H9 (cell line): ENCODE data around the gene ING5. TPM values are rescaled to one million over a fixed set of nuclear protein-coding genes. Genes with fewer than 3 reads are reported as not detected.
A peak's percentile ranks its signal among the peaks of the same experiment; 100 is the strongest.

Experiments
- DNase-seq: peaks from one replicate; pipeline ENCODE4 v3.0.0-alpha.2; 2017
- H2AFZ ChIP-seq: one replicate; pipeline ENCODE4 v1.6.1; 2013; ENCODE audit warnings: mild to moderate bottlenecking, low read length, control low read depth, moderate library complexity
- H2AK5ac ChIP-seq: 2 replicates; pipeline ENCODE4 v1.6.1; 2013; ENCODE audit warnings: low read length, control low read depth, mixed read lengths; ENCODE audit not compliant: insufficient read length
- H2BK120ac ChIP-seq: one replicate; pipeline ENCODE4 v1.6.1; 2013; ENCODE audit warnings: low read depth, mild to moderate bottlenecking, low read length, control low read depth, inconsistent platforms; ENCODE audit not compliant: poor library complexity, severe bottlenecking
- H2BK12ac ChIP-seq: 2 replicates; pipeline ENCODE4 v1.6.1; 2013; ENCODE audit warnings: low read length, control low read depth, mixed read lengths, low read depth; ENCODE audit not compliant: insufficient read length
- H2BK15ac ChIP-seq: 2 replicates; pipeline ENCODE4 v1.6.1; 2013; ENCODE audit warnings: low read depth, low read length, control low read depth
- H2BK20ac ChIP-seq: one replicate; pipeline ENCODE4 v1.6.1; 2013; ENCODE audit warnings: low read depth, mild to moderate bottlenecking, low read length, control low read depth, inconsistent platforms; ENCODE audit not compliant: poor library complexity, severe bottlenecking
- H2BK5ac ChIP-seq: 2 replicates; pipeline ENCODE4 v1.6.1; 2013; ENCODE audit warnings: low read length, control low read depth, mixed read lengths; ENCODE audit not compliant: insufficient read length
- H3K14ac ChIP-seq: 2 replicates; pipeline ENCODE4 v1.6.1; 2013; ENCODE audit warnings: low read length, control low read depth; ENCODE audit not compliant: insufficient read depth
- H3K18ac ChIP-seq: 2 replicates; pipeline ENCODE4 v1.6.1; 2013; ENCODE audit warnings: low read depth, mild to moderate bottlenecking, mixed read lengths, low read length, control low read depth; ENCODE audit not compliant: insufficient read length
- H3K23ac ChIP-seq: 2 replicates; pipeline ENCODE4 v1.6.1; 2013; ENCODE audit warnings: low read length, control low read depth, mixed read lengths, low read depth; ENCODE audit not compliant: insufficient read length
- H3K23me2 ChIP-seq: 2 replicates; pipeline ENCODE4 v1.6.1; 2013; ENCODE audit warnings: low read depth, mild to moderate bottlenecking, mixed read lengths, low read length, control low read depth; ENCODE audit not compliant: insufficient read length, poor library complexity, severe bottlenecking
- H3K27ac ChIP-seq: 2 replicates; pipeline ENCODE4 v1.5.1; 2013; ENCODE audit warnings: low read length, control low read depth, mixed read lengths, low read depth; ENCODE audit not compliant: insufficient read length
- H3K27me3 ChIP-seq: 2 replicates; pipeline ENCODE4 v1.6.1; 2013; ENCODE audit warnings: low read length, control low read depth, inconsistent platforms; ENCODE audit not compliant: insufficient read depth
- H3K4ac ChIP-seq: 2 replicates; pipeline ENCODE4 v1.6.1; 2013; ENCODE audit warnings: low read depth, mild to moderate bottlenecking, control low read depth, inconsistent platforms, low read length, moderate library complexity
- H3K4me1 ChIP-seq: 2 replicates; pipeline ENCODE4 v1.6.1; 2013; ENCODE audit warnings: low read length, control low read depth, inconsistent platforms; ENCODE audit not compliant: insufficient read depth
- H3K4me2 ChIP-seq: 2 replicates; pipeline ENCODE4 v1.6.1; 2013; ENCODE audit warnings: low read length, control low read depth, mixed read lengths; ENCODE audit not compliant: insufficient read length, insufficient read depth
- H3K56ac ChIP-seq: 2 replicates; pipeline ENCODE4 v1.6.1; 2013; ENCODE audit warnings: low read depth, mild to moderate bottlenecking, mixed read lengths, low read length, control low read depth; ENCODE audit not compliant: insufficient read length
- H3K79me1 ChIP-seq: 2 replicates; pipeline ENCODE4 v1.6.1; 2013; ENCODE audit warnings: low read depth, mild to moderate bottlenecking, moderate library complexity, low read length, control low read depth, inconsistent platforms; ENCODE audit not compliant: insufficient read depth, poor library complexity, severe bottlenecking
- H3K79me2 ChIP-seq: 2 replicates; pipeline ENCODE4 v1.6.1; 2013; ENCODE audit warnings: low read length, control low read depth, inconsistent platforms; ENCODE audit not compliant: insufficient read depth
- H3K9ac ChIP-seq: 2 replicates; pipeline ENCODE4 v1.6.1; 2013; ENCODE audit warnings: low read length, control low read depth, mixed read lengths; ENCODE audit not compliant: insufficient read length; ENCODE audit errors: extremely low read depth
- H3K9me3 ChIP-seq: one replicate; pipeline ENCODE4 v1.6.1; 2013; ENCODE audit warnings: low read depth, low read length, inconsistent platforms; ENCODE audit not compliant: control insufficient read depth
- H3T11ph ChIP-seq: one replicate; pipeline ENCODE4 v1.6.1; 2013; ENCODE audit warnings: mild to moderate bottlenecking, low read length, control low read depth, inconsistent platforms
- H4K20me1 ChIP-seq: one replicate; pipeline ENCODE4 v1.6.1; 2013; ENCODE audit not compliant: control insufficient read depth, insufficient read length, insufficient read depth
- H4K5ac ChIP-seq: 2 replicates; pipeline ENCODE4 v1.6.1; 2013; ENCODE audit warnings: low read depth, mild to moderate bottlenecking, mixed read lengths, low read length, control low read depth; ENCODE audit not compliant: insufficient read length
- H4K8ac ChIP-seq: replicated peaks from 2 replicates; pipeline ENCODE4 v1.6.1; 2013; ENCODE audit warnings: low read length, control low read depth, mixed read lengths, low read depth; ENCODE audit not compliant: insufficient read length
- H4K91ac ChIP-seq: 2 replicates; pipeline ENCODE4 v1.6.1; 2013; ENCODE audit warnings: low read depth, mild to moderate bottlenecking, moderate library complexity, mixed read lengths, low read length, control low read depth; ENCODE audit not compliant: insufficient read length
- H3K27ac Mint-ChIP-seq, 3 experiments: 2 replicates in 2 of 3; 3 replicates in 1 of 3; pipeline ENCODE4 v1.8.0; 2020 to 2021; ENCODE audit warnings: mixed read lengths in 3 of 3, mild to moderate bottlenecking in 1 of 3, moderate library complexity in 1 of 3
- H3K27me3 Mint-ChIP-seq: 2 replicates; pipeline ENCODE4 v1.8.0; 2021; ENCODE audit warnings: low read depth, mild to moderate bottlenecking, moderate library complexity, mixed read lengths
- H3K36me3 Mint-ChIP-seq, 3 experiments: 2 replicates in 2 of 3; 3 replicates in 1 of 3; pipeline ENCODE4 v1.8.0; 2020 to 2021; ENCODE audit warnings: low read depth in 3 of 3, mixed read lengths in 3 of 3; ENCODE audit not compliant: insufficient read depth in 1 of 3
- H3K4me1 Mint-ChIP-seq, 2 experiments: 2 replicates each; pipeline ENCODE4 v1.8.0; 2020; ENCODE audit warnings: mixed read lengths in 2 of 2
- H3K4me3 Mint-ChIP-seq, 2 experiments: 2 replicates in 1 of 2; 3 replicates in 1 of 2; pipeline ENCODE4 v1.8.0; 2020 to 2021; ENCODE audit warnings: mild to moderate bottlenecking in 2 of 2, mixed read lengths in 2 of 2, moderate library complexity in 1 of 2
- H3K9me3 Mint-ChIP-seq, 2 experiments: 2 replicates in 1 of 2; 3 replicates in 1 of 2; pipeline ENCODE4 v1.8.0; 2020; ENCODE audit warnings: mild to moderate bottlenecking in 2 of 2, mixed read lengths in 2 of 2, moderate library complexity in 1 of 2
- WGBS: extraction: QIAGEN DNeasy Blood & Tissue Kit; methylation state at CpG from one replicate; pipeline ENCODE4 v1.1.7; 2013; ENCODE audit warnings: missing lambda C conversion rate, low lambda C conversion rate, mixed read lengths; ENCODE audit not compliant: insufficient read length; ENCODE audit errors: extremely low coverage; 5-methylcytosine and 5-hydroxymethylcytosine counted together
- total RNA-seq: library from RNA; stranded (reverse); gene quantifications from 2 replicates; pipeline ENCODE4 v1.2.1, GENCODE V29; 2021
- TF ChIP-seq, protein P1 (sequence below): fragments of 200-600 bp; sonication (generic); conservative IDR thresholded peaks from 3 replicates; pipeline ENCODE4 v1.8.0; 2021; ENCODE audit warnings: antibody characterized with exemption, mild to moderate bottlenecking

ING5 gene
- total RNA-seq, 1 experiment from 2014 or later = 66.0 TPM

DNA sequence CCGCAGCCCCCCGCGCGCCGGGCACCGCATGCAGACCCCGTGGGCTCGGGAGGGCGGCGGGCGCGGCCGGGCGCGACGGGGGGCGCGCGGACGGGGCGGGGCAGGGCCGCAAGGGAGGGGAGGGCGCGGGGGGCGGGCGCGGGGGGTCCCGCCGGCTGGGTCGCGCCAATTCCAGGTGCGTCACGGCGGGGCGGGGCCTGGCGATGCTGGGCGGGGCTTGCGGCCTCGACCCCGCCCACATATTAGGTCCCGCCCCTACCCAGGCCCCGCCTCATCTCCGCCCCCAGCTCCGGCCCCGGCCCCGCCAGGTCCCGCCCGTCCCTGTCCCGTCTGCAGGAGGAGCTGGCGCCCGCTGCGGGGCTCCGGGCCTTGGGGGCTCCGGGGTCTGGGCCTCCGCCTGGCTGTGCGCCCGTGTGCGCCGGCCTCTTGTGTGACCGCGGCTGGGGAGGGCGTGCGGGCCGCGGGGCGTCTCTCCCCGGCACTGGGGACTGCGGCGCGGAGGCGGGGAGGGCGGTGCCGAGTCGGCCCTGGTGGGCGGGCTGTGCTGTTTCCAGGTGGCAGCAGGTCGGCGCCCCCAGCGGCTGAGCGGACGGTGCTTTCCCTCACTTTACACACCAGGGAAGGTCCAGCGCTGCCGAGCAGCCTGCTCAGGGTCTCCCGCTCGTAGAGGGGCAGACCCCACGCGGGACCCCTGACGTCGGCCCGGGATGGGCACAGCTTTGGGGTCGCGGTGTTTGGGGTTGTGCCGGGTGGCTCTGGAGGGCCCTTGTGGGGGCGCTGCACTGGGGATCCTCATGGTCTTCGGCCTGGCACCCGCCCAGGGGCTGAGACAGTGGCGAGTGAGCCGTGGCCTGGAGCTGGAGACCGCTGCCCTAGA is 554 bp downstream of the ING5 start:
- Histone ChIP-seq H3K27me3 (no peaks in the 10 kb centered on the region), H4K20me1 (no peaks in the 10 kb centered on the region), H3K23me2 (peaks cover 6% of the 10 kb centered on the region), H2BK20ac (no peak overlapping the region), H3K4me1 (no peaks in the 10 kb centered on the region), H2BK5ac (no peak overlapping the region), H3K56ac (no peak overlapping the region), H4K91ac (no peak overlapping the region), H3K27ac (no peak overlapping the region), H3K9ac (peak overlapping the region; percentile 8), H2BK120ac (no peak overlapping the region), H2AFZ (no peak overlapping the region), H3K14ac (peak overlapping the region; percentile 74; the same call in 1 of the 2 replicates), H3K4ac (no peak overlapping the region), H3T11ph (no peak overlapping the region), H4K8ac (no peak overlapping the region), H3K18ac (no peak overlapping the region), H3K9me3 (no peaks in the 10 kb centered on the region), H3K79me2 (no peaks in the 10 kb centered on the region; the same call in 1 of the 2 replicates), H3K79me1 (peaks cover 2% of the 10 kb centered on the region), H4K5ac (no peak overlapping the region), H3K4me2 (peak overlapping the region; percentile 64), H2AK5ac (no peak overlapping the region), H2BK12ac (no peak overlapping the region), H3K23ac (no peak overlapping the region), H2BK15ac (no peak overlapping the region)
- peak; percentile 93 for DNase-seq
- Mint-ChIP-seq H3K27me3 (peaks cover 3% of the 10 kb centered on the region), H3K9me3 (peaks cover 0 to 12% of the 10 kb centered on the region in 2 experiments; a peak in 3 of 5 replicates), H3K27ac (peak overlapping the region in 1 of 3 experiments; percentile 85; a peak in 3 of 7 replicates), H3K36me3 (peaks cover 23 to 42% (median 37%) of the 10 kb centered on the region in 3 experiments), H3K4me3 (peak overlapping the region; percentile 83 to 87), H3K4me1 (peaks cover 12 to 14% of the 10 kb centered on the region in 2 experiments)
- TF ChIP-seq, protein P1, sequence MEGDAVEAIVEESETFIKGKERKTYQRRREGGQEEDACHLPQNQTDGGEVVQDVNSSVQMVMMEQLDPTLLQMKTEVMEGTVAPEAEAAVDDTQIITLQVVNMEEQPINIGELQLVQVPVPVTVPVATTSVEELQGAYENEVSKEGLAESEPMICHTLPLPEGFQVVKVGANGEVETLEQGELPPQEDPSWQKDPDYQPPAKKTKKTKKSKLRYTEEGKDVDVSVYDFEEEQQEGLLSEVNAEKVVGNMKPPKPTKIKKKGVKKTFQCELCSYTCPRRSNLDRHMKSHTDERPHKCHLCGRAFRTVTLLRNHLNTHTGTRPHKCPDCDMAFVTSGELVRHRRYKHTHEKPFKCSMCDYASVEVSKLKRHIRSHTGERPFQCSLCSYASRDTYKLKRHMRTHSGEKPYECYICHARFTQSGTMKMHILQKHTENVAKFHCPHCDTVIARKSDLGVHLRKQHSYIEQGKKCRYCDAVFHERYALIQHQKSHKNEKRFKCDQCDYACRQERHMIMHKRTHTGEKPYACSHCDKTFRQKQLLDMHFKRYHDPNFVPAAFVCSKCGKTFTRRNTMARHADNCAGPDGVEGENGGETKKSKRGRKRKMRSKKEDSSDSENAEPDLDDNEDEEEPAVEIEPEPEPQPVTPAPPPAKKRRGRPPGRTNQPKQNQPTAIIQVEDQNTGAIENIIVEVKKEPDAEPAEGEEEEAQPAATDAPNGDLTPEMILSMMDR = peak; percentile 71
- WGBS = no CpG with 5 or more reads among the region's 98 CpGs
